ENCODE results near the gene FGFR2.

FGFR2 gene

DNA sequence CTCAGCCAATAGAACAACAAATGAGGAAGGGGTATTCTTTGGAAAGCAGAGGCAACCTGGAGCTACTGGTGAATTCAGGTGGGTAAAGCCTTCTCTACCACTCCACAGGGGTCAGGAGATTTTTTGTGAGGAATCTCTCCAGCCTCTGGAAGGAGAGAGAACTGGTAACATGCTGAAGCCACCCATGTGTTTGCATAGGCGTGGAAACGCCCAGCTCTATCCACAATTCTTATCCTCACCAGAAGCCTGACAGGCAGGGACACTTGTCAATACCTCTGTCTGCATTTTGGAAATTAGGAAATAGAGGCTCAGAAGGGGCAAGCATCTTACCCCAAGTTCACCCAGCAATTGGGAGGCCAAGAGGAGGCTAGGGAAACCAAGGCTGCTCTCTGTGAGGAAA lies 133.7 kb downstream of the FGFR2 start:
- intact Hi-C loops (cut with DNase I) = no loop called here

DNA sequence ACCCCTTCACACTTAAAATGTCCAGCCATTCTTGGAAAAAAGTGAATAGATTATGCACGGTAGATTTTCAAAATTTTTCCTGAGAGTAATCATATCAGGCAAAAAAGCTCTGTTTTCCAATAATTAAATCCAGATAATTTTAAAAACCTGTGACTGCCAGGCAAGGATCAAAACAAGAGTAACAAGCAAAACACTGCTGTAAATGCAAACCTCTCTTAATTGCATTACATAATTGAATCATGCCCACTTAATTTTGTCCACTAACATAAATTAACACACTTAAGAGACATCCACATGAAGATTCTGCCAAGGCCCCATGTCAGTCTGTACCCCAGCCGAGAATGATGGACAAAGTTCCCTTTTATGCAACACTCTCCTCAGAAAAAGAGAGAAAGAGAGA lies 135.3 kb downstream of the FGFR2 start:
- intact Hi-C loops (cut with DNase I) = no loop called here

More for the DNA sequence above, 133.7 kb downstream of the FGFR2 start:
- DNase-seq = no peak

DNA sequence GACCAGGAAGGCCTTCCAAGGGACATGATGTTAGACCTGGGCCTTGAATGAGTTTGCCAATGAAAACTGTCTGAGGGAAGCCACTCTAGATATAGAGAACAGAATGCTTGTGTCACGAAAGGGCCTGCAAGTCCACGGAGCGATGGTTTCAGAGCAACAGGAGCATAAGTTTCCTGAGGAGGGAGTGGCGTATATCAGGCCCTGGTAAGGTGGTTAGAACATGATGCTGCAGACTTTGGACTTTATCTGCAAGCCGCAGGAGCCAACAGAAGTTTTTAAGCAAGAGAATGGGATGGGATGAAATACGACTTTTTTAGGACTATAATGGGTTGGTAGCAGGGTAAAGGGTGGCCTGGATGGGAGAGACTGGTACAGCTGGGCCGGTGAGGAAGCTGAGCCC lies 136.0 kb downstream of the FGFR2 start:
- peak in 1 of 10 donors; percentile 4 for DNase-seq
- intact Hi-C loops (cut with DNase I) = no loop called here

More for the DNA sequence above, 135.3 kb downstream of the FGFR2 start:
- peak in 1 of 10 donors; percentile 6 for DNase-seq

DNA sequence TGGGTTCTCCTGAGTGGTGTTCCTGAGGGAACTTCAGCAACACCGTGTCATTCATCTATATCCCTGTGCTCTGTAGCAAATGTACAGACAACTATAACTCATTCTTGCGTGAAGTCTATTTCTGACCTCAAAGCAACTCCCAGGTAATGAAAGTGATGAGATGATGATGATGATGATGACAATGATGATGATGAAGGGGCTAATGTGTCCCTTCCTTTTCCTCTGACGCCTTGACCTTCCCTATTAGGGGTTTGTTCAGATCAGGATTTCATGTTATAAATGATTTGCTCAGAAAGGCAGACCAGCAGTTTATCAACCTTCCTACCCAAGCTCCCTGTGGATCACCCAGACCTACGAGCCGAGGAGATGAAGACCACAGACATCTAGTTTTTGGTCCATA lies 136.9 kb downstream of the FGFR2 start:
- intact Hi-C loops (cut with DNase I) = no loop called here
- no peak for DNase-seq

DNA sequence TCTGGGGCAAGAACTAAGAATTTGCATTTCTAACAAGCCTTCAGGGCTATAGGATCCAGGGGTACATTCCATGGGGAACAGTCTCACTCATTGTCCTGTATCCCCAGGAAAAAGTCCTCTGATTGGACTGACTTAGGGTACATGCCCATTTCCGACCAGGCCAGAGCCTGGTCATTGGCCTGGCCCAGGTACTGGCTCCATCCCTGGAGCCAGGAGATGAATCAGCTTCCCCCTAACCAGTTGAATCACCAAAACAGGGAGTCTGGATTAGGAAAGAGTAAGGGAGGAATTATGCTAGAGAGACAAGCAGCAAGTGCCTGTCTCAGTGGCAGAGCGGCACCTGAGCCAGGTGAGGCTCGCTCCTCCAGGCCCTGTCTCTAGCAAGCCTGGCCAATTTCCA lies 137.5 kb downstream of the FGFR2 start:
- intact Hi-C loops (cut with DNase I) = no loop called here

DNA sequence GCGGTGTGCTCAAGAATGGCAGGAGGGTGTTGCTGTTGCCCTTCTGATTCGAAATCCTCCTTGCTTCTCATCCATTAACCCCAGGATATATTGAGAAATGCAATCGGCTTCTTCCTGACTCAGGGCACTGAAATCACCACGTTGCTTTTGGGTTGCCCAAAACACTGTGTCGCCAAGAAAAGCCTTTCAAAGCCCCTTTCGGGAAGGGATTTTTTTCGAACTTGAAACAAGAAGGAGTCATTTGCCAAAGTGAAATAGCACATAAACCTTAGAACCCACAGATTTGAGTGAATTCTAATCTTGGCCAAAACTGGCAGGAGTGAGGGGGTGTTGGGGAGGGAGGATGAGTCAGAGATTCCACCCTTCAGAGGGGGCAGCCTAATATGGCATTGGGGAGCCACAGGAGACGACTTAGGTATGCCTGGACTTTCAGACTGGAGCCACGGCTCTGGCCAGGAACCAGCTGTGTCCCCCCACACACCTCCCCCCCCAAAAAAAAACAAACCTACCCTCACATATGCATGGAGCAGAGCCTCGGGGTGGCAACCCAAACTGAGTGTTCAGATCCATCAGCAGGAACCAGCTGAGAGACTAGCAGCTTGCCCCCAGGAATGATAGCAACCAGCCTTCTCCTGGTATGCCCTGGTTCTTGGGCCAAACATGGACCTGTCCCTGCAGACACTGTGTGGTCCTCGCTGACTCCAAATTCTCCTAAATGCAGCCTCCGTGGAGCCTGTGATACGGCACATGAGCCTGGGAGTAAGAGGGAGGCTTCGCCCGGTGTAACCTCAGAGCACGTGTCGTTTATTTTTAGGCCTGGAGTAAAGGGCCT lies 138.4 kb downstream of the FGFR2 start:
- DNase-seq = peak in 1 of 10 donors; percentile 58
- intact Hi-C loops (cut with DNase I) = no loop called here

More for the DNA sequence above, 137.5 kb downstream of the FGFR2 start:
- DNase-seq = peak in 1 of 10 donors; percentile 5

DNA sequence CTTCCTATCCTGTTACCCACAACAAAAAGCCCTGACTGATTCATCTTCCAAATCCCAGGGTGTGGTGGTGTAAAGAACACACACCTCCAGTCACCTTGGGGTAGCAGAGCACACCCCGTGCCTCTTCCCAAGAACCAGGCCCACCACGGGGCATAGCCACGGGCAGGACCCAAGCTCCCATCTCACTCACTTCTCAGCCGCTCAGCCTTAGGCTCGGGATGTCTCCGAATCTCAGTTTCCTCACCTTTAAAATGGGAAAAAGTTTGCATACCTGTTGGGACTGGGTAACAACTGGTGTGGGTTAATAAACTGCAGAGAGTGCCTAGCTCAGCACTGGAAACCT lies 139.0 kb downstream of the FGFR2 start:
- intact Hi-C loops (cut with DNase I) = no loop called here
- DNase-seq = peak in 1 of 10 donors; percentile 67

DNA sequence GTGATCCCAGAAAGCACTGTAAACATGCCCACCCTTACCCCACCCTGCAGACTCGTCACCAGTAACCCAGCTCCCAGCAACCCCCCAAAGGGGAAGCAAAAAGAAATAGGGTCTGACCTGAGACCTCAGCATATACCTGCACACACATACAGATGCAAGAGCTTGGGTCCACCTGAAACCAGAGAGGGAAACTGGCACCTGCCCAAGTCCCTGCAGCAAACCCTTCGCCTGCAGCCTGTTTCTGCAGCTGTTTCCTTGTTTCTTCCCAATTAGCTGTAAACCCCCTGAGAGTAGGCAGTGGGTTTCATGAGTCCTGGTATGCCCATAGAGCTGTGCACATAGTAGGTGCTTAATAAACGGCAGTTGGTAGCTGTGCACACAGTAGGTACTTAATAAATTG lies 140.5 kb downstream of the FGFR2 start:
- intact Hi-C loops (cut with DNase I) = no loop called here
- DNase-seq = peak in 1 of 10 donors; percentile 35

DNA sequence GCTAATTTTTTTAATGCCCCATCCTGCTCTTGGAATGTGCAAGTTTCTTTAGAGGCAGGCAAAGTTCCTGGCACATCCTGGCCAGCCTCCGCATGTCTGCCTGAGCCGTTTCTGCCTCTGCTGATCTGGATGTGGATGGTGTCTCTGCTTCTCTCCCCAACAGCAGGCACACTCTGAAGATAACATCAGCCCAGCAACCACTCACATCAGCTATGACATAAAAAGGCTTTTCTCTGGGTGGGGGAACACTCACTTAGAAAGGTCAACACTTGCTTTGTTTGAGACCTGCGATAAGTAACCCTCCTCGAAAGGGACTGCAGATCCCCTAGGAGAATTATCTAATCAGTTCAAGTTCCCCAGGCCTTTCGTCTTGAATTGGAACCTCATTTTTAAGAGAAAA lies 142.9 kb downstream of the FGFR2 start:
- no peak for DNase-seq
- intact Hi-C loops (cut with DNase I) = no loop called here

DNA sequence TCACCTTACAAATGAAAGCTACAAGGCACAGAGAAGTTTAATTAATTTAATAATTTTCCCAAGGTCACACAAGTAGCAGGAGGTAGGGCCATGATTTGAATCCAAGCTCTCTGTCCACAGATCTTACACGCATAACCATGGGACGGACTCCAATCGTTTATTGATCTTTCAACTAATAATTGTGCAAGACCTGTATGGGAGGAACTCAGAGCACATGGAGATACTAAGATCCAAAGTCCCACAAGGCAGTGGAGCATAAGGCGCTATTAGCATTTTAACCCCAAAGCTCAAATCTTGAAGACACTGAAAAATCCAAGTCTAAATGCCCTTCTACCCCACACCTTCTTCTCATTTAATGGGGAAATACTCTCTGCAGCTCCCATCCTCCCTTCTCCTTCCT lies 143.5 kb downstream of the FGFR2 start:
- DNase-seq = no peak
- intact Hi-C loops (cut with DNase I) = no loop called here

DNA sequence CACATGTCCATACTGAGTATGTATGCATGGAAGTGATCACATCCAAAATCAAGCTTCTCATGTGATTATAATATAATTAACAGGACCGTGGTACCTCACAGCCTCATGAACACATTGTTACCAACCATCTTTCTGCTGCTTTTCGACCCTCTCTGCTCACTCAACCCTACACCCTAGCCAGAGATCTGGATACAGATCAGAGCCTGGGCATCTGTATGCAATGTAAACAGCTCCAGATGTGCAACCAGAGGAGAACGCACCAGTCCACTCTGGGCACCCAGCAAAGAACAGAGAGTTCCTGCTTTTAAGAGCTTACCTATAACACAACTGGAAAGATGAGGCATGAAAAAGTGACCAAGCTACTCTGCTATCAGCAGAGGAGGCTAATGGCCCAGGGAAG lies 145.1 kb downstream of the FGFR2 start:
- intact Hi-C loops (cut with DNase I) = no loop called here
- no peak for DNase-seq

DNA sequence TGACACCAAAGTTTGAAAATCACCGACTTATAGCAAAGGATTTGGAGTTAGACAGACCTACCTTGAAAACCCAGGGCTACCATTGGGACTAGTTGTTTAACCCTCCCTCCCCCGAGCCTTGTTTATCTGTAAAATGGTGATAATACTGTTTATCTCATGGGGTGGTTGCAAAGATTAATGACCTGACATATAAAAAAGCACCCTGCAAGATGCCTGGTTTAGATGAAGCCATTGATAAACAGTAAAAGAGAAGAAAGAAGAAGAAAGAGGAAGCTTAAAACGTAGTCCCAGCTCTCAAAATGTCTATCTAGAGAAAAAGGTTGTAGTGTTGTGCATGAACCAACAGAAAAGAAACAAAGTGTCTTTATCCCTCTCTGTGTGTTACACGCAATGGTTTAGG lies 145.7 kb downstream of the FGFR2 start:
- DNase-seq = no peak

DNA sequence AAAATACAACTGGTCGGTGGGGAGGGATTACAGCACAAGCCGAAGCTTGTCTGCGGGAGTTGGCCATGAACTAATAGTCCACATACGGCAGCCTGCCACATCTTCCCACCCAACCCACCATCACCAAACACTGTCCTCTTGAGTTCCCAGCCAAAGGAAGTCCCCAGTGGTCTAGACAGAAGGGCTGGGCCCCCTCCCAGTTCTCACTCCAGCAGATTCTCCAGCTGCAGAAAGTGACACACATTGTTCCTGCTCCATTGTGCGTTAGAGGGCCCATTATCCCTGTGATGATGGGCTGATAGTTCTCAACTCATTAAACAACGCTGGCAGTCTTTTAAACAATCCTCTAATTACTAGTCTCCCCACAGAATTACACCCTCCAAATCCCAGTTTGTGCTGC lies 148.0 kb downstream of the FGFR2 start:
- DNase-seq = peak in 3 of 10 donors; percentile 16 to 83 (median 18)
- intact Hi-C loops (cut with DNase I) = no loop called here

More for the DNA sequence above, 145.7 kb downstream of the FGFR2 start:
- intact Hi-C loops (cut with DNase I) = no loop called here

DNA sequence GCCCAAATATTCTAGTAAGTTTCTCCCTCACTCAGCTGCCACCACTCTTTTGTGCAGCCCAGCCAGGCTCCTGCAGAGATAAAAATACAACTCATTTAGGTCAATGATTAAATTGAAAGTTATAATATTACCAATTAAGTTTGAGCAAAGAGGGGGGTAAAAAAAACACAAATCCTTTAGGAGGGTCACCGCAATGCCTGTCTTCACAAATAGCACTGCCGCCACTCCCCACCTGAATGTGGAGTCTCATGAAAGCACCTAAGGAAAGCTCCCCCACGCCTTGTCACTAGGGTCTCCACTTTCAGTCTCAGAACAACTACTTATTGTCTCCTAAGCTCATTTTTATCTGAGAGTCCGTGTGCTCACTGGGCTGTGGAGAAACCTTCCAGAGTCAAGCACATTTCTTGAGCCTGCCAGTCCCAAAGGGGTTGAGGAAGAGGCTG lies 148.7 kb downstream of the FGFR2 start:
- DNase-seq = peak in 1 of 10 donors; percentile 19
- intact Hi-C loops (cut with DNase I) = no loop called here

DNA sequence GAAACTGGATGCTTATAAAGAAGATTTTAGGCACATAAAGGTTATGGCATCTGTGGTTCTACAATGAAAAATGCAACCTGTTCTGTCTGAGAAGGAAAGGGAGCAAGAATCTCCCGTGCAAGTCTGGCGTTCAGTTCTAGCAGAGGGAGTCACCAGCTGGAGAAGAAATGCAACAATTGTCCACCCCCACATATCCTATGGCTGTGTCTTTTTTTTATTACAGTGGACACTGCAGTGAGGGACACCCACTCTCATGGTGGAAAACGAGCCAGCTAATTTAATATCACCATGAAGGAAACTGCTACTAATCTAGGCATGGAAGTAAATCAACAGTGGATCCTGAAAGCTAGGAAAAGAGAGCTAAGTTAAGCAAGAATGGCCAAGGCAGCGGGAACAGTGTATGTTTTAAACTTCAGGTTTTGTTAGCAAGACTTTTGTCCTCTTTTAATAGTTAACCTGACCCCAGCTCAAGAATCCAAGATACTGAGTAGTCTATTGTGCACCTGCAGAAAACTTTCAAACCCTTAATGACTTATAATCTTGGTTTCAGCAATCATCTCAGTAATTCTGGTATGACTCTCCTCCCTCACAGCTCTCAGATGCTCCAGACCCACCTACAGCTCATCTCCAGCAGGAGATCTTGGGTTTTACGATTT lies 149.3 kb downstream of the FGFR2 start:
- intact Hi-C loops (cut with DNase I) = no loop called here
- peak in 1 of 10 donors; percentile 1 for DNase-seq

DNA sequence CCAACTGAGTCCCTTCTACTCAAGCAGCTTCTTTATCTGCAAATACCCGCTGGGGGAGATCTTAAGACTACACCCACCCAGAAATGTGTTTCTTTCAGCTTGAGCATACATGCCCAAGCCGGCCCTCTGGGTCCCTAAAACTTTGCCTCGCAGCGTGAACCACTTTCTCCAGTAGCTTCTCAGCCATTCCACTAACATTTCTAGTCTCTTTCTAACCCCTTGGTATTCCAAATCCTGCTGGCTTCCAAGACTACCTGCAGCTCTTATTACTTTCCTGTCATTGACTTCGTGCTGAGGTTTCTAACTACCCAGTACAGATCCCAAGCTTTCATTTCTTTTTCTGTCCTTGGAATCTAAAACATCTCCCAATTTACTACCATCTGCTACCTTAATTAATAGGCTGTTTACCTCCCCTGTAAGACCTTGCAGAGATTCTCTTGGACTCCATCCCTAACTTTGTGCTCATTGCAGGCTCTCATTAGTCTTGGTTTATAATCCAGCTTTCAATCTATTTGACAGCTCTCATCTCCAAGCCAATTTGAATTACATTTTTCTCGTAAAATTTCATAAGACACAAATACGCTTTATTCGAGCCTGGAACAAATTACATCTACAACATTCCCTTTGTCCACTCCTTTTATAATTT lies 153.6 kb downstream of the FGFR2 start:
- intact Hi-C loops (cut with DNase I) = no loop called here
- no peak for DNase-seq

DNA sequence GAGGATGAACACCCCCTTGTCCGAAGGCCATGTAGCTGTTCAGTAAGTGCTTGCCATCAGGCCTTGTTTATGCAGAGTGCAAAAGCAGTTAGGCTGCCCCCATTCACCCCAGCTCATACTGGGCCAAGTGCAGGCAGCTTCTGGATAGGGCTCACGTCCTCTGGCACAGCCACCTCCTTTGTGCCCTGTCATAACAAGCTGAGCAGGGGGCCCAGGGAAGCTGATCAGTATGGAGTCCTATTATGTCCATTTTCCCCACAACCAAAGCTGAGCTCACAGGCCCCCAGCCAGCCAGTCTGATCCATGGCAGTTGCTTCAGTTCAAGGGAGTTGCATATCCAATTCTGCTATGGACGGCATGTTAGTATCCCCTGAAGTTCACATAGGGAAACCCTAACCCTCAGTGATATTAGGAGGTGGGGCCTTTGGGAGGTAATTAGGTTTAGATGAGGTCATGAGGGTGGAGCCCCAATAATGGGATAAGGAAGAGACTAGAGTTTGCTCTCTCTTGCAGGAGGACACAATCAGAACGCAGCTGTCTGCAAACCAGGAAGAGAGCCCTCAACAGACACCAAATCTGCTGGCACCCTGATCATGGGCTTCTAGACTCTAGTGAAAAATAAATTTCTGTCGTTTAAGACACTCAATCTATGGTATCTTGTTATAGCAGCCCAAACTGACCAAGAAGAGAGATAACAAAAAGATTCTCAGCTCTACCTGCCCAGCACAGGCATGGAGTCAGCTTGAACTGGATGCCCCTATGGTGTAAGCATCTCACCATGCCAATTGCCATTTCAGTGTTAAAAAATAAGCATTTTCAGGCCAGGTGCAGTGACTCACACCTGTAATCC lies 155.9 kb downstream of the FGFR2 start:
- intact Hi-C loops (cut with DNase I) = no loop called here
- peak in 5 of 10 donors; percentile 27 to 89 (median 32) for DNase-seq

DNA sequence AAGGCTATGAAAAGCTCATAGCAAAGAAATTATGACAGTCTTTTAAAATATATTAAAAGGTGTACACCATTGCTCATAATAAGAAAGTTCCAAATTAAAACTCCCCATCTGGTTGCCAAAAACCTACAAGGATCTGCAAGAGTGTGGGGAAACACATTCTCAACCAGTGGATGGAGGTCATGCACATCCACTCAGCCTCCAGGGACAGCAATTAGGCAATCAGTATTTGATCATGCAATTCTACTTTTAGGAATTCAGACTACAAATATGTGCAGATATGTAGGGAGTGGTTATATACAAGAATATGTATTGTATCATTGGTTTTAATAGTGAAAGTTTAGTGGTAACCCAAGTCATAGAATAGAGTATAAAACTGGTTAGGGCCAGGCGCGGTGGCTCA lies 157.8 kb downstream of the FGFR2 start:
- DNase-seq = no peak
- intact Hi-C loops (cut with DNase I) = no loop called here

DNA sequence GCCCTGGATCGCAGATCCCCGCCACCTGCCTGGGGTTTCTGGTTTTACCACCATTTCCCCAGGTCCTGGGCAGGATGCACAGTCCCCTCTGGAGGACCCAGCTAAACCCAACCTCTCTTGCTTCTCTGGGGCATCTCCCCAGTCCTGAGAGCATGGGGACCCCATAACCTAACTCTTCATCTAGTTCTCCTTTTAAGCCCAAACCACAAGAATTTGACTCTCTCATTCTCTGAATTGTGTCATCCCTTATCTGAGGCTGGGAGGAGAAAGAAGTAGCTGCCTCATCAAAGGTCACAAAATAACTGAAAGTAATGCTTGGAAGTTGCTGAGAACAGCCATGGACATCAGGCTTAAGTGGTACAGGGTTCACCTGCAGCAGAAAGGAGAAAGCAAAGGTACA lies 159.9 kb downstream of the FGFR2 start:
- no peak for DNase-seq
- intact Hi-C loops (cut with DNase I) = loop anchor here (5.0 kb wide), 1 partner anchor 159 kb away; the partner anchor contains the start of gene FGFR2

DNA sequence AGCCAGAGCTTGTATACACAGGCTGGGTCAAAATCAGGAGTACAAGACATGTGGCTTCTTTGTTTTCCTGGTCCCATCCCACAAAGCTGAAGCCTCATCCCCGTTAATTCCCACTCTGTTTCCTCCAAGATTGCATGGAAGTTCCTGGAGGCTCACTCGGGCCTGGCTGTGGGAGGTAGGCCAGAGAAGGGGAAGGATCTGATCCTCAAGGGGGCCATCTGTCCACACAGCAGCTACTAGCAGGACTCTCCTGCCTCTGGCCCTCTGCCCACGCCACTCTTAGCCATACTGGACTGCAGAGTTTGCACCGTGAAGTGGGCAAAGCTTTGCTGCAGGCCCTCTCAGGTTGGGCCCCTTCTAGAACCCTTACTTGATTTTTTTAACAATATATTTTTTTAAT lies 160.6 kb downstream of the FGFR2 start:
- intact Hi-C loops (cut with DNase I) = loop anchor here (5.0 kb wide), 1 partner anchor 160 kb away; the partner anchor contains the start of gene FGFR2
- DNase-seq = peak in 7 of 10 donors; percentile 12 to 88 (median 30)
